Articular chondrocyte of knee joint (primary cell): ENCODE measurements around the gene MEX3A. TPM values are rescaled to one million over a fixed set of nuclear protein-coding genes. Genes with fewer than 3 reads are reported as not detected.

Source experiments
- total RNA-seq: library from RNA; depleted of rRNA; stranded (reverse); fragments of >200 nt; gene quantifications from 2 replicates; pipeline ENCODE4 v1.2.3, GENCODE V29; 2012

The MEX3A gene, protein sequence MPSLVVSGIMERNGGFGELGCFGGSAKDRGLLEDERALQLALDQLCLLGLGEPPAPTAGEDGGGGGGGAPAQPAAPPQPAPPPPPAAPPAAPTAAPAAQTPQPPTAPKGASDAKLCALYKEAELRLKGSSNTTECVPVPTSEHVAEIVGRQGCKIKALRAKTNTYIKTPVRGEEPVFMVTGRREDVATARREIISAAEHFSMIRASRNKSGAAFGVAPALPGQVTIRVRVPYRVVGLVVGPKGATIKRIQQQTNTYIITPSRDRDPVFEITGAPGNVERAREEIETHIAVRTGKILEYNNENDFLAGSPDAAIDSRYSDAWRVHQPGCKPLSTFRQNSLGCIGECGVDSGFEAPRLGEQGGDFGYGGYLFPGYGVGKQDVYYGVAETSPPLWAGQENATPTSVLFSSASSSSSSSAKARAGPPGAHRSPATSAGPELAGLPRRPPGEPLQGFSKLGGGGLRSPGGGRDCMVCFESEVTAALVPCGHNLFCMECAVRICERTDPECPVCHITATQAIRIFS
- 0.91 and 1.1 TPM in 2 replicates for total RNA-seq

DNA sequence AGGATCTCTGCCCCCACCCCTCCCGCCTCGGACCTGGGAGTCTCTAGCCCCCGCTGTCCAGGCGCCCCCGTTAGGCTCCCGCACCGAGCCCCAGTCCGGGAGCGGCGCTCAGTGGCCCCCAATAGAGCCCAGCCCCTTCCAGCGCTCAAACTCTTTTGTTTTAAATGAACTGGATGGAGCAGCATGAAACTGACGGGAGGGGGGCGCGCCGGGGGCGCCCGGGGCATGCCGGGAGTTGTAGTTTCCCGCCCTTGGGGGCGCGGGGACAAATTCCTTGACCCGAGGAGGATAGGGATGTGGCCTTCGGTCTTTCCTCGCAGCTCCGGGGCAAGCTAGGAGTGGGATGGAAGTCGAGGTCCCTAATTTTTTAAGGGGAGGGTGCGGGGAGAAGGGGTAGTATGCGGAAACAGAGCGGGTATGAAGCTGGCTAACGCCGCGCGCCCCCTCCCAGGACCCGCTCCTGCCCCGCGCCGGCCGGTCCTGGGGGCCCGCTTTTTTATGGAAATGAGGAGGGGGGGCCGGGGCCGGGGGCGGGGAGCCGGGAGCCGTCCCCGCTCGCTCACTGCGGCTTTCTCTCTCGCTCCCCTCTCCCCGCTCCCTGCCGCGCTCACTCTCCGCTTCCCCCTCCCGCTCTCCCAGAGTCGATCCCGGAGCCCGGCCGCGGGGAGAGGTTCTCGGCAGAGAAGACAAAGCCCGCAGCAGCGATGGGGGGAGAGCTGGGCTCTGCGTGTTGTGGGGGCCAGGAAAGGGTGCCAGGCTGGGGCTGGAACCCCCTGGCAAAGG lies at the start of gene MEX3A:
Gene MEX3A (minus strand): TSS at position 157 of the 783 bp plus-strand sequence. CDS start 467 bp downstream, outside the sequence.

DNA sequence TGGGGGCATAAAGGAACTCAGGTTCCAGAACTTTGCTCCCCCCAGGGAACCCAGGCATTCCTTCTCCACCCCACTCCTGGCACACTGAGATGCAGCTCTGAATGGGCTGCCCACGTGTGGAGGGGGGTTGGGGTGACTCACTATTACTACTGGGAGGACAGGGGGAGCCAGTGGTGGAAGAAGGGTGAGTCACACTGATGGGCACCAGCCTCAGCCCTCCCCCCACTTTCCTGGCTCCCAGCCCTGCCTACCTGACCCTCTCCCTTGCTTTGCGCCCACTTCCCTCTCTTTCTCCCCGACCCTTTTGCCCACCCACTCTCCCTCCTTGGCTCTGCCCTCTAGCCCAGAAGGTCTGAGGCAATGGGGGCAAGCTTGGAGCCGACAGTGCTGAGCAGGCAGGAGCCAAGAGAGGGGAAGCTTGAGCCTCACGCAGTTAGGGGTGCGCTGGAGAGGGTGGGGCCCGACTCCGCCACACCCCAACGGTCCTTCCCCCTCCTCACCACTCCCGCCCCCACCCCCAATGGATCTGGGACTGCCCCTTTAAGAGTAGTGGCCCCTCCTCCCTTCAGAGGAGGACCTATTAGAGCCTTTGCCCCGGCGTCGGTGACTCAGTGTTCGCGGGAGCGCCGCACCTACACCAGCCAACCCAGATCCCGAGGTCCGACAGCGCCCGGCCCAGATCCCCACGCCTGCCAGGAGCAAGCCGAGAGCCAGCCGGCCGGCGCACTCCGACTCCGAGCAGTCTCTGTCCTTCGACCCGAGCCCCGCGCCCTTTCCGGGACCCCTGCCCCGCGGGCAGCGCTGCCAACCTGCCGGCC lies 32.0 kb upstream of the MEX3A start, which contains the start of gene LMNA:
Gene LMNA (plus strand): TSS at position 611 of the 818 bp plus-strand sequence. CDS start 208 bp downstream, outside the sequence.

DNA sequence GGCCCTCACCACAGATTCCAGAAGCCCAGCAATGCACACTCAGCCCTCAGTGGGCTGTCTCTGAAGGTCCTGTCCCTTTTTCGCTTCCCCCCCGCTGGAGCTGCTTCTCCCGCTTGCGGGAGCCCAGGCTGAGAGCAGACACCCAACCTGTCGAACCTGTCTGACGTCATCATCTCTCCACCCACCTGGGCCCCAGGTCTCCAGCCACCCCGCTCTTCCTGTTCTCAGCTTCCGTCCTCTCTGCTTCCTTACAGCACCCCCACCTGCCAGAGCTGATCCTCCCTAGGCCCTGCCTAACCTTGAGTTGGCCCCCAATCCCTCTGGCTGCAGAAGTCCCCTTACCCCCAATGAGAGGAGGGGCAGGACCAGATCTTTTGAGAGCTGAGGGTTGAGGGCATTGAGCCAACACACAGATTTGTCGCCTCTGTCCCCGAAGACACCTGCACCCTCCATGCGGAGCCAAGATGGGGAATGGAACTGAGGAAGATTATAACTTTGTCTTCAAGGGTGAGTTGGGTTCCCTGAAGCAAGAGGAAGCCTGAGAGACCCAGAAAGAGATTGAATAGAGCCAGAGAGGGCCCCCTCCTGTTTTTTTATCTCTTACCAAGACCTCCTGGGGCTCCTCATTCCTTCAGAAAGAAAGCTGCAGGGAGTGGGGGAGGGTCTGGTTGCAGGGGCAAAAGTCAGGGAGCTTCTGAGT lies 21.2 kb downstream of the MEX3A start, which contains the start of gene RAB25:
Gene RAB25 (plus strand): TSS at position 224 of the 700 bp plus-strand sequence. CDS start 241 bp downstream, at position 465.

DNA sequence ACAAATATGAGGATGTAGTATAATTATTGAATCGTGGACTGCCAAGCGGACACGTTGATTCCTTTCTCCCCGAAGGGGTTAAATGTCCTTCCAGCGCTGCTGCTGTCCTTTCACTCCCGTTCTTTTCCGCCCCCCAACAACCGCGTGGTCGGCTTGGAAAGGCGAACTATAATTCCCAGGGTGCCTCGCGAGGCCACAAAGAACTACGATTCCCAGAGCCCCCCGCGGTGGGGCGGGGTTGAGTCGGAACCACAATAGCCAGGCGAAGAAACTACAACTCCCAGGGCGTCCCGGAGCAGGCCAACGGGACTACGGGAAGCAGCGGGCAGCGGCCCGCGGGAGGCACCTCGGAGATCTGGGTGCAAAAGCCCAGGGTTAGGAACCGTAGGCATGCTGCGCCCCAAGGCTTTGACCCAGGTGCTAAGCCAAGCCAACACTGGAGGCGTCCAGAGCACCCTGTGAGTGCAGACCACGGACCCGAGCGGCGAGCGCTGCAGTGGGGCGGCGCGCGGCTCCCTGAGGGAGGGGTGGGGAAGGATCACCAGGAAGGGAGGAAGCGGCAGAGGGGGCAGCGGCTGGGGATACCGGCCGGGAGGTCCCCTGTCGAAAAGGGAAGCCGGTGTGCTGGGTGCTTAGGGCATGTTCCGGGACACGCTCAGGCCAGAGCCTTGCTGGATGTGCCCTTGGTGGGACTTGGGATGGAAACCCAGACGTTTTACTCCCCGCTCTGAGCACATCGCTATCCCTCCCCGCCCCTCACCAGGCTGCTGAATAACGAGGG lies 27.6 kb downstream of the MEX3A start, which contains the start of gene LAMTOR2:
Gene LAMTOR2 (plus strand): TSS at position 283 of the 781 bp plus-strand sequence. CDS start 108 bp downstream, at position 391.

DNA sequence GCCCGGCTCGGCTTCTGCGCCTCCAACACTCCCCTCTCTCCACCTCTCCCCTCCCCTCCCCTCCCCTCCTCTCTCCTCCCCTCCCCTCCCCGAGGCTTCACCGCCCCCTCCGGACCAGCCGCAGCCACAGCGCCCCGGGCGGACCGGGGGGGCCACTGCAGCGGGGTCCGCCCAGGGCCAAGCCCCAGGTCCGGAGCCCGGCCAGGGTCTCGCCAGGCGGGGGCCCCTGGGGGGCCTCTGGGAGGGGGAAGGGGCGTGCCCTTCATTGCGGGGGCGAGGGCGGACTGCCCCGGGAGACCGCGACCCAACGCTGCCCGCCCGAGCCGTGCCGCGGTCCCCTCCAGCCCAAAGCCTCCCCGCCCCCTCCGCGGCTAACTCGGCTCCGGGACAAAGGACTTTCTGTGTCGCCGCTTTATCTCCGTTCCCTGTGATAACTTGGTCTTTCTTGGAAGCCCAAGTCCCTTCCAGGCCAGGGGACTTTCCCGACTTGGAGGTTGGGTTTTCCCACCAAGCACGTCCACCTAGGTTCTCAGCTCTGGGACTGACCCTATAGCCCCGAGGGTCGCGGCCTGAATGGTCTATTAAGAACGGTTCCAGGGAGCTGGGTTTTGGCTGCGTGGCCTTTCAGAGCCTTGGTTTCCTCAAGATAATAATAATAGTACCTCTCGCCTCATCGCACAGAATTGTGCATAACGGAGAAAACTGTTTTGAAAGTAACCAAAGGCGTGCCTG lies 28.3 kb downstream of the MEX3A start, which contains the start of gene UBQLN4:
Gene UBQLN4 (minus strand): TSS at position 31 of the 732 bp plus-strand sequence. CDS start 97 bp downstream, outside the sequence.

Other genes with a start within 250 kb of the MEX3A start
- gene GON4L, start 225.3 kb downstream of the MEX3A start, total RNA-seq, result 44.4 and 44.8 TPM in 2 replicates
- 38.2 and 45.9 TPM in 2 replicates for gene SYT11, start 222.9 kb downstream of the MEX3A start, total RNA-seq
- 38.8 and 42.3 TPM in 2 replicates for gene RIT1, start 171.1 kb downstream of the MEX3A start, total RNA-seq
- 24.6 and 29.1 TPM in 2 replicates for gene KHDC4, start 148.1 kb downstream of the MEX3A start, total RNA-seq
- not detected in 2 replicates for gene RXFP4, start 140.8 kb downstream of the MEX3A start, total RNA-seq
- gene ARHGEF2, start 103.9 kb downstream of the MEX3A start, total RNA-seq, result 97.5 and 117 TPM in 2 replicates
- 513 and 533 TPM in 2 replicates for gene SSR2, start 61.5 kb downstream of the MEX3A start, total RNA-seq
- gene UBQLN4, start 28.7 kb downstream of the MEX3A start, total RNA-seq, result 9.9 and 12.3 TPM in 2 replicates
- gene LAMTOR2, start 27.7 kb downstream of the MEX3A start, total RNA-seq, result 35.1 and 35.9 TPM in 2 replicates
- gene RAB25, start 21.3 kb downstream of the MEX3A start, total RNA-seq, result 0.13 TPM in 1 of 2 replicates, not detected in the other
- 866 and 1,017 TPM in 2 replicates for gene LMNA, start 32.2 kb upstream of the MEX3A start, total RNA-seq
- gene SEMA4A, start 71.1 kb upstream of the MEX3A start, total RNA-seq, result 2.5 and 2.9 TPM in 2 replicates
- gene SLC25A44, start 111.6 kb upstream of the MEX3A start, total RNA-seq, result 11.0 and 15.3 TPM in 2 replicates
- gene PMF1, start 130.5 kb upstream of the MEX3A start, total RNA-seq, result 27.6 and 32.4 TPM in 2 replicates
- gene BGLAP, start 159.7 kb upstream of the MEX3A start, total RNA-seq, result 0.32 TPM in 1 of 2 replicates, not detected in the other
- gene PAQR6, start 165.6 kb upstream of the MEX3A start, total RNA-seq, result 0.26 and 0.43 TPM in 2 replicates
- gene SMG5, start 200.4 kb upstream of the MEX3A start, total RNA-seq, result 31.4 and 37.4 TPM in 2 replicates
- 0.91 and 1.2 TPM in 2 replicates for gene TMEM79, start 201.9 kb upstream of the MEX3A start, total RNA-seq
- 79.1 and 92.9 TPM in 2 replicates for gene GLMP, start 213.2 kb upstream of the MEX3A start, total RNA-seq
- 0.22 TPM in 1 of 2 replicates, not detected in the other for gene VHLL, start 216.8 kb upstream of the MEX3A start, total RNA-seq